ENCODE measurements around the gene ZNF227.
"Not testable (repeated sequence)": the region's sequence is repeated elsewhere in the genome, so short reads cannot be mapped to it uniquely, and the experiment has no call there.

The ZNF227 gene

GRCh38 chr19:44212250-44212865, at the start of gene ZNF227:
Gene ZNF227, plus strand, starts transcription at chr19:44212532. Its CDS starts 5,261 bp downstream, at chr19:44217793.
- peak; percentile 68 to 70 for DNase-seq (ENCODE audit: low read depth in 2 of 2)

GRCh38 chr19:44163789-44164188, 48.5 kb upstream of the ZNF227 start:
- no peak for DNase-seq (ENCODE audit: low read depth in 2 of 2)

GRCh38 chr19:44164327-44164672, 48.0 kb upstream of the ZNF227 start:
- no peak for DNase-seq (ENCODE audit: low read depth in 2 of 2)

- DNase-seq (ENCODE audit: low read depth in 2 of 2) = peak; percentile 61 to 68
Observed at GRCh38 chr19:44164673-44165512, 47.4 kb upstream of the ZNF227 start, which contains the start of gene ZNF226. Gene ZNF226, plus strand, starts transcription at chr19:44165100. Its CDS starts 4,981 bp downstream, at chr19:44170081.

- DNase-seq (ENCODE audit: low read depth in 2 of 2) = not testable (repeated sequence)
Observed at GRCh38 chr19:44170660-44171059, 41.7 kb upstream of the ZNF227 start.

- DNase-seq (ENCODE audit: low read depth in 2 of 2) = no peak
Observed at GRCh38 chr19:44176590-44176989, 35.7 kb upstream of the ZNF227 start.

- DNase-seq (ENCODE audit: low read depth in 2 of 2) = no peak
Observed at GRCh38 chr19:44180968-44181367, 31.4 kb upstream of the ZNF227 start.

- no peak for DNase-seq (ENCODE audit: low read depth in 2 of 2)
Observed at GRCh38 chr19:44182145-44182544, 30.2 kb upstream of the ZNF227 start.

- no peak for DNase-seq (ENCODE audit: low read depth in 2 of 2)
Observed at GRCh38 chr19:44190020-44190419, 22.3 kb upstream of the ZNF227 start.

GRCh38 chr19:44192127-44192526, 20.2 kb upstream of the ZNF227 start:
- no peak for DNase-seq (ENCODE audit: low read depth in 2 of 2)

GRCh38 chr19:44196772-44197171, 15.6 kb upstream of the ZNF227 start:
- DNase-seq (ENCODE audit: low read depth in 2 of 2) = no peak

- DNase-seq (ENCODE audit: low read depth in 2 of 2) = no peak
Observed at GRCh38 chr19:44202470-44202869, 9.9 kb upstream of the ZNF227 start.

GRCh38 chr19:44202974-44203373, 9.4 kb upstream of the ZNF227 start:
- no peak for DNase-seq (ENCODE audit: low read depth in 2 of 2)

GRCh38 chr19:44203877-44204276, 8.5 kb upstream of the ZNF227 start:
- not testable (repeated sequence) for DNase-seq (ENCODE audit: low read depth in 2 of 2)

- DNase-seq (ENCODE audit: low read depth in 2 of 2) = no peak
Observed at GRCh38 chr19:44204772-44205171, 7.6 kb upstream of the ZNF227 start.

- peak; percentile 66 to 70 for DNase-seq (ENCODE audit: low read depth in 2 of 2)
Observed at GRCh38 chr19:44207126-44207803, 5.1 kb upstream of the ZNF227 start.

- DNase-seq (ENCODE audit: low read depth in 2 of 2) = no peak
Observed at GRCh38 chr19:44212866-44213346, 574 bp downstream of the ZNF227 start.

GRCh38 chr19:44219926-44220325, 7.6 kb downstream of the ZNF227 start:
- not testable (repeated sequence) for DNase-seq (ENCODE audit: low read depth in 2 of 2)

- DNase-seq (ENCODE audit: low read depth in 2 of 2) = not testable (repeated sequence)
Observed at GRCh38 chr19:44220761-44221160, 8.4 kb downstream of the ZNF227 start.

- not testable (repeated sequence) for DNase-seq (ENCODE audit: low read depth in 2 of 2)
Observed at GRCh38 chr19:44221291-44221690, 9.0 kb downstream of the ZNF227 start.

- no peak for DNase-seq (ENCODE audit: low read depth in 2 of 2)
Observed at GRCh38 chr19:44228318-44228717, 16.0 kb downstream of the ZNF227 start.

- no peak for DNase-seq (ENCODE audit: low read depth in 2 of 2)
Observed at GRCh38 chr19:44232867-44233266, 20.5 kb downstream of the ZNF227 start.

All from stimulated activated CD4-positive, alpha-beta T cell treated with anti-CD3 and anti-CD28 coated beads, Interleukin-12 subunit alpha, Interleukin-12 subunit beta, amount 100 ng/mL, for 24 hours (primary cell).